AML-193 (cell line): ENCODE results near the gene DHCR24.

Experiments
- DNase-seq, 2 experiments: peaks; one replicate each; lab custom pipeline; 2025; lab: John Stamatoyannopoulos, UW

DHCR24 gene

GRCh38 chr1:54800899-54801759 is 85.9 kb downstream of the DHCR24 start, which contains the start of gene TTC22:
TSS of gene TTC22 (minus strand) at chr1:54801323. CDS start at chr1:54801163, 160 bp downstream.
- DNase-seq, result no peak

- no peak for DNase-seq
Observed at GRCh38 chr1:54800041-54800898, 86.7 kb downstream of the DHCR24 start.
